SK-N-SH treated with all-trans-retinoic acid at 6 μM for 48 hours (cell line): ENCODE measurements around the gene IGF1R.

Source experiments
- BACH2 ChIP-seq: fragments of 250-450 bp; sonication (Bioruptor Pico); IDR thresholded peaks from 2 replicates; pipeline ENCODE4 v1.9.0; 2021; ENCODE audit warnings: mild to moderate bottlenecking, borderline replicate concordance
- RARB ChIP-seq: fragments of 250-450 bp; sonication (Bioruptor Pico); IDR thresholded peaks from 2 replicates; pipeline ENCODE4 v1.8.0; 2021; ENCODE audit warnings: mild to moderate bottlenecking, moderate library complexity
- SNAI2 ChIP-seq: fragments of 250-450 bp; sonication (Bioruptor Pico); IDR thresholded peaks from 2 replicates; pipeline ENCODE4 v1.5.0; 2020; ENCODE audit warnings: mild to moderate bottlenecking, moderate library complexity
- TCF4 ChIP-seq: fragments of 250-450 bp; sonication (Bioruptor Pico); IDR thresholded peaks from 2 replicates; pipeline ENCODE4 v1.8.0; 2021; ENCODE audit warnings: mild to moderate bottlenecking, moderate library complexity, borderline replicate concordance
- TOX ChIP-seq: fragments of 250-450 bp; sonication (Bioruptor Pico); IDR thresholded peaks from 2 replicates; pipeline ENCODE4 v1.8.0; 2021; ENCODE audit warnings: mild to moderate bottlenecking, moderate library complexity, borderline replicate concordance
- TSHZ2 ChIP-seq: fragments of 250-450 bp; sonication (Bioruptor Pico); IDR thresholded peaks from 2 replicates; pipeline ENCODE4 v1.5.0; 2020; ENCODE audit warnings: mild to moderate bottlenecking, moderate library complexity
- ZFP3 ChIP-seq: fragments of 250-450 bp; sonication (Bioruptor Pico); IDR thresholded peaks from 2 replicates; pipeline ENCODE4 v1.5.0; 2020; ENCODE audit warnings: mild to moderate bottlenecking, moderate library complexity
- ZNF8 ChIP-seq: fragments of 450-650 bp; formaldehyde crosslinking; IDR thresholded peaks from 2 replicates; pipeline ENCODE4 v1.5.0; 2020; ENCODE audit warnings: mild to moderate bottlenecking, moderate library complexity
- TF ChIP-seq, protein P1 (sequence below): fragments of 250-450 bp; sonication (Bioruptor Pico); IDR thresholded peaks from 2 replicates; pipeline ENCODE4 v1.8.0; 2020; ENCODE audit warnings: mild to moderate bottlenecking, moderate library complexity, borderline replicate concordance

GRCh38 chr15:98778960-98779359, 130.6 kb downstream of the IGF1R start:
- TF ChIP-seq ZNF8 (no peak), RARB (CRISPR knock-in tag) (no peak), ZFP3 (CRISPR knock-in tag) (no peak), TCF4 (CRISPR knock-in tag) (no peak), TOX (CRISPR knock-in tag) (no peak), SNAI2 (CRISPR knock-in tag) (no peak), BACH2 (CRISPR knock-in tag) (no peak), TSHZ2 (CRISPR knock-in tag) (no peak)
- TF ChIP-seq, protein P1, sequence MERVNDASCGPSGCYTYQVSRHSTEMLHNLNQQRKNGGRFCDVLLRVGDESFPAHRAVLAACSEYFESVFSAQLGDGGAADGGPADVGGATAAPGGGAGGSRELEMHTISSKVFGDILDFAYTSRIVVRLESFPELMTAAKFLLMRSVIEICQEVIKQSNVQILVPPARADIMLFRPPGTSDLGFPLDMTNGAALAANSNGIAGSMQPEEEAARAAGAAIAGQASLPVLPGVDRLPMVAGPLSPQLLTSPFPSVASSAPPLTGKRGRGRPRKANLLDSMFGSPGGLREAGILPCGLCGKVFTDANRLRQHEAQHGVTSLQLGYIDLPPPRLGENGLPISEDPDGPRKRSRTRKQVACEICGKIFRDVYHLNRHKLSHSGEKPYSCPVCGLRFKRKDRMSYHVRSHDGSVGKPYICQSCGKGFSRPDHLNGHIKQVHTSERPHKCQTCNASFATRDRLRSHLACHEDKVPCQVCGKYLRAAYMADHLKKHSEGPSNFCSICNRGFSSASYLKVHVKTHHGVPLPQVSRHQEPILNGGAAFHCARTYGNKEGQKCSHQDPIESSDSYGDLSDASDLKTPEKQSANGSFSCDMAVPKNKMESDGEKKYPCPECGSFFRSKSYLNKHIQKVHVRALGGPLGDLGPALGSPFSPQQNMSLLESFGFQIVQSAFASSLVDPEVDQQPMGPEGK: no peak
